Activated T-cell treated with anti-CD3 and anti-CD28 coated beads, Interleukin-2, amount 50 U/mL, for 1 hour (primary cell): ENCODE results near the gene SLC22A31.
"Not testable (repeated sequence)": the region's sequence is repeated elsewhere in the genome, so short reads cannot be mapped to it uniquely, and the experiment has no call there.

Source experiments
- DNase-seq: peaks from one replicate; pipeline ENCODE4 v3.0.0-alpha.2; 2020

Gene SLC22A31

DNA sequence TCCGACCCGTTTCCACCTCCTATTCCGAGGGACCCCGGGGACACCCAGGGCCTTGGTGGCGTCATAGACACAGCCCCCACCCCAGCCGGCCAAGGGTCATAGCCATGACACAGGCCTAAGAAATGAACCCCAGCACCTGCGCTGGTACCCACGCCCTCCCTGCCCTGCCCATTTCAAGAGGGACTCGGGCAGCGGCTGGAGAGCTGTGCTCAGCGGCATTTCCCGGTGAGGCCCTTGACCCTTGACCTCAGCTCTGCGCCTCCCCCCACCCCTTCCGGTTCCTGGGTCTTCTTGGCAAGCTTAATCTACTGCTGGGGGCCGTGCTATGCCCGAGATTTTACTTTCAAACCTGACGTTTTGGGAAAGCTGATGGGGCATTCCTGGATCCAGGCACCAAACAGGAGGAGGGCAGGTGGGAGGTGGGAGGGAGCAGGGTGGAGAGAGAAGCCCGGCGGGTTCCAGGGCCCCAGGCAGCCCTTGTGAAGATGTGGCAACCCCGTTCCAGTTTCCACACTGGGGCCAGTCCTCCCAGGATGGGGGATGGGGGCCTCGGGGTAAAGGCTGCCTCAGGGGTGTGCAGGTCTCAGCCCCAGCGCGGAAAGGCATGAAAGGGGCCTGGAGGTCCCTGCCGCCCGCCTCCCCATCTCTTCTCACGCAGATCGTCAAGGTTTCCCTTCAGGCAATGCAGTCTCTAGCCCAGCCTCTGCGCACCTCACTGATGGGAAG, at the start of gene SLC22A31:
Gene SLC22A31 (minus strand): TSS at position 414 of the 726 bp plus-strand sequence. CDS start 36 bp downstream, at position 378.
- no peak for DNase-seq

DNA sequence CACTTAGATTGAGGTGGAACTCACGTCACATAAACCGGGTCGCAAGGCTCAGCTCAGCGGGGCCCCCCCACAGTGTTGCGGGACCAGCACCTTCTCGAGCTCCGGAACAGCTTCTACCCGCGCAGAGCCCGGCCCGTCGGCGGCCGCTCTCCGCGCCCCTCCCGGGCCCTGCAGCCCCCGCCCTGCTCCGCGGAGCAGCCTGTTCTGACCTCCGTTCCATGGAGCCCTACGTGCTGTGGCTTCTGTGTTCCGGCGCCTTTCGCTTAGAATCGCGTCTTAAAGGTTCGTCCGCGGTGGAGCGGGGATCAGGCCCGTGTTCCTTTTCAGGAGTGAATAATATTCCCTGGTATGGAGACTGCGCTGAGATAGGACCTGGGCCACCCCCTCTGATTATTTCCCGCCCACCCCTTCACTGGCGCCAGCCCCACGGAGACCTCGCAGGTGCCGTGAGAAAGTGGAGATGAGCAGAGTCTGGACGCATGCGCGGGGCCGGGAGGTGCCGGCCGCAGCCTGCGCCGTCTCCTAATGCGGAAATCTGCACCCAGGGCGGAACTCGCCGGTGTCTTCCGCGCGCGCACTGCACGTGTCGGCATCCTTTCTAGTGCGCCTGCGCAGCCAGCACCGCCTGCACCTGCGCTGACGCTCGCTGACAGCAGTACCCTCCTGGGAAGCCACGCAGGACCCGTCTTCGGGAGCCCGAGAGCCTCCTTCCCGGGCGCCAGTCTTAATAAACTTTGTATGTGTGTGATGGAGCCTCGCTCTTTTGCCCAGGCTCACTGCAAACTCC, 48.1 kb upstream of the SLC22A31 start:
- no peak for DNase-seq

- not testable (repeated sequence) for DNase-seq
Observed at GRCh38 chr16:89247734-89248075, 47.4 kb upstream of the SLC22A31 start.

GRCh38 chr16:89246903-89247733, 46.8 kb upstream of the SLC22A31 start:
- DNase-seq: peak; percentile 99

- DNase-seq: no peak
Observed at GRCh38 chr16:89246383-89246902, 46.1 kb upstream of the SLC22A31 start.

GRCh38 chr16:89244754-89245153, 44.4 kb upstream of the SLC22A31 start:
- DNase-seq: no peak

DNA sequence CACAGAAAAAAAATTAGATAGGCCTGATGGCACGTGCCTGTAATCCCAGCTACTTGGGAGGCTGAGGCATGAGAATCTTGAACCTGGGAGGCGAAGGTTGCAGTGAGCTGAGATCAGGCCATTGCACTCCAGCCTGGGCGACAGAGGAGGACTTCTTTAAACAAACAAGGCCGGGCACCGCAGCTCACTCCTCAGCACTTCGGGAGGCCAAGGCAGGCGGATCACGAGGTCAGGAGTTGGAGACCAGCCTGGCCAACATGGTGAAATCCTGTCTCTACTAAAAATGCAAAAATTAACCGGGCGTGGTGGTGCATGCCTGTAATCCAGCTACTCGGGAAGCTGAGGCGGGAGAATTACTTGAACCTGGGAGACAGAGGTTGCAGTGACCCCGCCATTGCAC, 43.9 kb upstream of the SLC22A31 start:
- not testable (repeated sequence) for DNase-seq

DNA sequence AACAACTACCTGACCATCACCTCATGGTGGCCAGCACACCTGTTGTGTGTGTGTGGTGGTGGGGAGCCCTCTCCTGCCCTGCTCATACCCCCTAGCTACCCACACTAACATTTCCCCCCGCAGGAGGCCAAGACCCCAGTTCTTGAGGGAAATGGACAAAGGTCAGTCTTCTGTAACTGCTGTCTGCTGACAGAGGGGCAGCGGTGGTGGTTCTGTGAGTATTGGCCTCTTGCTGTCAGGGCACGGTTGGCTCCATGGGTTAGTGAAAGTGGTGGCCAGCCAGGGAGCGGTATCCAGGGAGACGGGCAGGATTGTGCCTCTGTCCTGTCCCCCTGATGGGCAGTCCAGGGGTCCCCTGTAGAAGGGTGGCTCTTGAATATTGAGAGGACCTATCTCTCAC, 43.3 kb upstream of the SLC22A31 start:
- DNase-seq: no peak

DNA sequence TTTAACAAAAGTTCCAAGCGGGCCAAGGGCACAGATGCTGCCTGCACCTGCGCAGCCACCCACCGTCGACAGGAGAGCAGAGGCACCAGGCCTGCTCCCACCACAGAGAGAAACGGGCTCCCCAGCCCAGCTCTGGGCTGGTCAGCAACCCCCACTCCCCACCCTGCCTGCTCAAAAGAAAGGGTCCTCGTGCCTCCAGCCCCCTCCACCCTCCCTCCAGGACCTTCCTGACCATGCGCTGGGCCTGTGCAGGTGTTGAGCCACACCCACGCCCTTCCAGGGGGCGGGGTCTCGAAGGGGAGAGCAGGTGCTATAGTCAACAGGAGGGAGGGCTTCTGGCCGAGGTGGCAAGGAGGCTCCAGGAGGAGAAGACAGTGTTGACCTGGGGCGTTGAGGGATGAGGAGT, 42.5 kb upstream of the SLC22A31 start:
- no peak for DNase-seq

DNA sequence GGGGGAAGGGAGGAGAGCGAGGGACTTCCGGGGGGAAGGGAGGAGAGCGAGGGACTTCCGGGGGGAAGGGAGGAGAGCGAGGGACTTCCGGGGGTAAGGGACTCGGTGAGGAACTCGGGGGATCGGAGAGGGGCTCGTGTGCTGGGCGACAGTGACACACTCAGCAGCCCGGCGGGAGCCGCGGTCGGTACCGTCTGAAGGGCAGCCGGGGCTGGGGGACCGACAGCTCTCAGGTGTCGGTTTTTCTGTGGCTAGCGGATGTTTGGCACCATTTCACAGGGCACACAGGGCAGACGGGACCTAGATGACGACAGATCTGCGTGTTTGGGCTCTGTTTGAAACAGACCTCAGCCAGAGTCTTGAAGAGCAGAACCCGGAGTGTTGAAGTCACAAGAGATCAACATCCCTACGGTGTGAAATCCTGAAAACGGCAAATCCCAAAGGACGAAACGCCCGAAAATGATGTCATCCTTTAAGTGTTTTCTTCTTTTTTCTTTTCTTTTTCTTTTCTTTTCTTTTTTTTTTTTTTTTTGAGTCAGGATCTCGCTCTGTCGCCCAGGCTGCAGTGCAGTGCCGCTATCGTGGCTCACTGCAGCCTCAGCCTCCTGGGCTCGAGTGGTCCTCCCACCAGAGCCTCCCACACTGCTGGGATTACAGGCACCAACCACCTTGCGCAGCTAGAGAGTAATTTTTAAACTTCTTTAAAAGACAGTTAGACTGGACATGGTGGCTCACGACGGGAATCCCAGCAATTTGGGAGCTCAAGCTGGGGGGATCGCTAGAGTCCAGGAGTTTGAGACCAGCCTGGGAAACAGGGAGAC, 41.1 kb upstream of the SLC22A31 start:
- peak; percentile 87 for DNase-seq

- DNase-seq: no peak
Observed at GRCh38 chr16:89237733-89238132, 37.4 kb upstream of the SLC22A31 start.

DNA sequence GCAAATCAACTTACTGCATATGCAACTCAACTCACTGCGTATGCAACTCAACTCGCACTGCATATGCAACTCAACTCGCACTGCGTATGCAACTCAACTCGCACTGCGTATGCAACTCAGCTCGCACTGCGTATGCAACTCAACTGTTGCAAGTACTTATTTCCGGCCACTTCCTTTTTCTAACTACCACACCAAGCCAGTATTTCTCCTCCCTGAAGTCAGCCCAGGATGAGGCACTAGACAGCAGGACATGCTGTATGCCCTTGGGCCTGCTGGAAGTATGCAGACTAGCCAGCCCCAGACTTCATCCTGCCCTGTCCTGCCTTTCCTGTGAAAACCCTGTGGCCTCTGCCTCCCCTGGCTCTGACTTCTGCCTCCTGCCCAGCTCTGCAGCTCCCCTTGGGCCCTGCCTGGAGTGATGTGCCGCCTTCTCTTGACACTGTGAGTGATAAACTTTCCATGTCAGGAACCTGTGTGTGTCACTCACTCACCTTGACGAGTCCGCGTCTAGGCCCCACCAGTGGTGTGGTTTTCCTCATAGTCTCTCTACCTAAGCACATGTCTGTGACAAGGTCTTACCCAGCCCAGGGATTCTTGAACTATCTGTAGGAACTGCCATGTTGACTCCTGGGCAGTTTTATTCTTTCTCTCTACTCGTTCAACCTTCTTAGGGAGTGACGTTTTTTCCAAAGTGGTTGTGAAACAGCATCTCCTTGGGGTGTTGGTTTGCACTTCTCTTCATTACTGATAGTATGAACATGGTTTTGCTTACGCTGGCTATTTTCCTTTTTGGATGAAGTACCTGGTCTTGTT, 33.5 kb upstream of the SLC22A31 start:
- DNase-seq: no peak

DNA sequence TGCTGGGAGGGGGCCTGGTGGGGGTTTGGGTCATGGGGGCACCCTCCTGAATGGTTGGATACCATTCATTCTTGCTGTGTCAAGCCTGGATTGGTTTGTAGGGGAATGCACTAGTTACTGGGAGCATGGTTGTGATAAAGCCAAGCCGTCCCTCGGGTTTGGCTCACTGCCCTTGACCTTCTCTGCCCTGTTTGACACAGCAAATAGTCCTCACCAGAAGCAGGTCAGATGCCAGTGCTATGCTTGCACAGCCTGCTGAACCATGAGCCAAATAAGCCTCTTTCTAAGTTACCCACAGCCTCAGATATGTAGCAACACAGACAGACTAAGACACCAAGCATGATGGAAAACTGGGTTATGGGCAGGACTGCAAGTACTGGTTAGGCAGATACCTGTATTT, 31.8 kb upstream of the SLC22A31 start:
- no peak for DNase-seq

- no peak for DNase-seq
Observed at GRCh38 chr16:89230255-89230654, 29.9 kb upstream of the SLC22A31 start.

DNA sequence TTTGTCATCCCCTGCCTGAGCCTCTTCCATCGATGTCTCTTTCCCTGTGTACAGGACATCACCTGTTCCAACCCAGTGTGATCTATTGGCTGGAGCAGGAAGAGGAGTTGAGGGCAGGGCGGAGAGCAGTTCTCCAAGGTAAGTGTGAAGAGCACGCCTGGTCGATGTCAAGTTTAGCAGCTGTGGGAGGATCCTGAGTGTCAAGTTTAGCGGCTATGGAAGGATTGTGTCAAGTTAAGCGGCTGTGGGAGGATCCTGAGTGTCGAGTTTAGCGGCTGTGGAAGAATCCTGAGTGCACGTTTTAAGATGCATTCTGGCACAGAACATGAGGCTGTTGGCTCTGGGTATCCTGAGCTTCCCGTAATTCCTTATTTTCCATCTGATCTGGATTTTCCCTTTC, 24.3 kb upstream of the SLC22A31 start:
- no peak for DNase-seq

DNA sequence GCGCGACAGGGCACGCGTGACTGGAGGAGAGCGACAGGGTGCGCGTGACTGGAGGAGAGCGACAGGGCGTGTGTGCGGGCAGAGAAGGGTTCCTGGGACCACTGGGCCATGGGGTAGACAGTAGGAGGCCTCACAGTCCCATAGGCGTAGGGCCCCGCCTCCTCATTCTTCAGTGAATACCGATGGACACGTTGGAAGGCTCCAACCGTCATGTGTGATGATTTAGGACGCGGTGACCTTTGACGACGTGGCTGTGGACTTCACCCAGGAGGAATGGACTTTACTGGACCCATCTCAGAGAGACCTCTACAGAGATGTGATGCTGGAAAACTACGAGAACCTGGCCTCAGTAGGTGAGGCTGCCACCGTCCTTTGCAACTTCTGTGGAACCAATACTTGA, 22.6 kb upstream of the SLC22A31 start:
- no peak for DNase-seq

DNA sequence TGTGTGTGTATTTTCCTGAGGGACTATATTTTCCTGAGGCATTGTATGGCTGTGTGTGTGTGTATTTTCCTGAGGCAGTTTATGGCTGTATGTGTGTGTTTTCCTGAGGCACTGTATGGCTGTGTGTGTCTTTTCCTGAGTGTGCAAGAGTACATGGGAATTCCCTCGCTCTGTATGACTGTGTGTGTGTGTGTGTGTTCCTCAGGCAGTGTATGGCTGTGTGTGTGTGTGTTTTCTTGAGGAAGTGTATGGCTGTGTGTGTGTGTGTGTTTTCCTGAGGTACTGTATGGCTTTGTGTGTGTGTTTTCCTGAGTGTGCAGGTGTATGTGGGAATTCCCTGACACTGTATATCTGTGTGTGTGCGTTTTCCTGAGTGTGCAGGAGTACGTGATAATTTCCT, 21.3 kb upstream of the SLC22A31 start:
- DNase-seq: no peak

DNA sequence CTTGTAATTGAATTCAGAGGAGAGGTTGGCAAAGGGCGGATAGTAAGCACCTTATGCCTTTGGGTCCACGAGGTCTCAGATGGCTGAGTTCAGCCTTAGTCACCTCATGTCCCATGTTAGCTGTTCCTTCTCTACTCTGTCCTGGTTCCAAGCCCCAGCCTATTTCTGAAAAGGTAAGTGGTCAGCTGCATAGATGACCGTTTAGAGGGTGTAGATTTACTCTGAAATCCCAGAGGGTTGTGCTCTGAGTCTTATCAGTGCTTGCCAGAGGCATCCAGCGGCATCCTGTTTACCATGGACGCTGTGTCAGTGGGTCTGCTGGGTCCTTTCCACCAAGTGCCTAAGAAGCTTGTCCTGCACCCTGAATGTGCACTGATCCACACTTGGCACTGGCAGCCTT, 19.0 kb upstream of the SLC22A31 start:
- no peak for DNase-seq

DNA sequence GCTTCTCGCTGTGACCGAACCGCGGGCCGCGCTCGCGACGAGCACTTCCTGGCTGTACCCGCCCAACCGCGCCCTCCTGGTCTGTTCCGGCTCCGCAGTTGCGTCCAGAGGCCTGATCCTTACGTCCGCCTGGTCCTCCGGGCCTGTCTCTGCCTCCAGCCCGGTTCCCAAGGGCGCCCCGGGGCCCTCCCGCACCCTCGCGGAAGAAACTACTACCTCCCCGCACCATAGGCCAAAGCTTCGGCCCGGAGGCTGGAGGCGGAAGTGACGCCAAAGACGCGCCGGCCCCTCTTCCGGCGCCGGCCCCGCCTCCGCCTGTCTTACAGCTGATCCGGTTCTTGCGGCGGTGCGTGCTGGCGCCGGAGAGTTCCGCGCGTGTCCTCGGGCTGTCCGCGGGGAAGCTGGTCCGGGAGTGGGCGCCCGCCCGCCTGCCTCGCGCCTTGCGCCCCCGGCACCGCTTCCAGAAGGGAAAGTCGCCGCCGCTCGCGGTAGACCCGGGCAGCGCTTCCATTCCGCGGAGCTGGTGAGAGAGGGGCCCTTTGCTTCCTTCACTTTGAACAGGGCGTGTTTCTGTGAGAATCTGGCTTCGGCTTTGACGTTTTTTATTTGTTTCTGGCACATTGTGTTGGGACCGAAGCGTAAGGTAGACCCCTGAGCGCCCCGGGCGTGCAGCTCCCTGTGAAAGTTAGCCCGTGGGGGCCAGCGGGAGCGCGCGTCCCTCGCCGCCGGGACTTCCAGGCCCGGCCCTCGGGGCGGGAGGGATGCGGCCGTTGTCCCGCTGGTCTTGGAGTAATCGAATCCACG, 17.3 kb upstream of the SLC22A31 start, which contains the start of gene ZNF778:
Gene ZNF778 (plus strand): TSS at position 316 of the 804 bp plus-strand sequence. CDS start 3,425 bp downstream, outside the sequence.
- DNase-seq: peak; percentile 82

DNA sequence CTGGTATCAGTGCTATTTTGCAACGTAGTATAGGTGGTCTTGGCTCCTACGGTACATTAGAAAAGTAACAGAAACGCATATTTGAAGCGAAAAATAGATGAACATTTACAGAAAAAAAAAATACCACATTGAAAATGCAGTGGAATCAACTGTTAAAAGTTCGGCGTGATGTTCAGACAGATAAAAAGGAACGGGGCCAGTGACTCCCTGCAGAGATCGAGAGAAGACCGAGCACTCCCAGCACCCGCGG, 16.7 kb upstream of the SLC22A31 start:
- no peak for DNase-seq
